Islet of Langerhans (tissue), 1 donor: ENCODE measurements around the gene PDILT.
A peak's percentile ranks its signal among the peaks of the same experiment; 100 is the strongest.

Experiments
- FAIRE-seq: peaks from one replicate; lab custom pipeline; 2011; peaks lifted over from hg19 to GRCh38; lab: Jason Lieb, UNC

The PDILT gene

GRCh38 chr16:20402651-20403050 is 1.9 kb downstream of the PDILT start:
- FAIRE-seq, result no peak

- FAIRE-seq, result no peak
Measured at GRCh38 chr16:20401475-20402016, 3.0 kb downstream of the PDILT start.

GRCh38 chr16:20401066-20401465 is 3.5 kb downstream of the PDILT start:
- FAIRE-seq, result no peak

- FAIRE-seq, result no peak
Measured at GRCh38 chr16:20399185-20399584, 5.4 kb downstream of the PDILT start.

- no peak for FAIRE-seq
Measured at GRCh38 chr16:20398603-20399002, 5.9 kb downstream of the PDILT start.

GRCh38 chr16:20397468-20398074 is 7.0 kb downstream of the PDILT start:
- no peak for FAIRE-seq

- FAIRE-seq, result no peak
Measured at GRCh38 chr16:20396846-20397467, 7.6 kb downstream of the PDILT start.

GRCh38 chr16:20395946-20396345 is 8.6 kb downstream of the PDILT start:
- no peak for FAIRE-seq

- no peak for FAIRE-seq
Measured at GRCh38 chr16:20393801-20394577, 10.5 kb downstream of the PDILT start.

GRCh38 chr16:20391045-20391444 is 13.5 kb downstream of the PDILT start:
- no peak for FAIRE-seq

GRCh38 chr16:20388854-20389253 is 15.7 kb downstream of the PDILT start:
- FAIRE-seq, result no peak

GRCh38 chr16:20387978-20388377 is 16.6 kb downstream of the PDILT start:
- FAIRE-seq, result no peak

- peak; percentile 60 for FAIRE-seq
Measured at GRCh38 chr16:20385844-20386832, 18.4 kb downstream of the PDILT start.

- no peak for FAIRE-seq
Measured at GRCh38 chr16:20383106-20384029, 21.2 kb downstream of the PDILT start.

GRCh38 chr16:20382202-20382948 is 22.2 kb downstream of the PDILT start:
- no peak for FAIRE-seq

GRCh38 chr16:20380782-20381181 is 23.8 kb downstream of the PDILT start:
- no peak for FAIRE-seq

- no peak for FAIRE-seq
Measured at GRCh38 chr16:20377181-20377580, 27.4 kb downstream of the PDILT start.

- FAIRE-seq, result no peak
Measured at GRCh38 chr16:20372701-20373100, 31.8 kb downstream of the PDILT start.

GRCh38 chr16:20369452-20370054 is 35.0 kb downstream of the PDILT start:
- FAIRE-seq, result no peak

- no peak for FAIRE-seq
Measured at GRCh38 chr16:20364051-20364450, 40.5 kb downstream of the PDILT start.
